GM12878 (cell line): ENCODE results near the gene ATAD2B. TPM values are rescaled to one million over a fixed set of nuclear protein-coding genes. Genes with fewer than 3 reads are reported as not detected.

Experiments
- ASH2L ChIP-seq: fragments of 300-600, 200-600 bp; sonication (generic); IDR thresholded peaks from 2 replicates; pipeline ENCODE4 v1.6.1; 2017; ENCODE audit warnings: low read depth, mild to moderate bottlenecking, borderline replicate concordance
- ETV6 ChIP-seq, 2 experiments: fragments of 450-650 bp in 1 of 2; IDR thresholded peaks in 1 of 2; conservative IDR thresholded peaks in 1 of 2; 2 replicates each; pipeline ENCODE4 v1.6.1; 2014; ENCODE audit warnings: antibody characterized with exemption in 1 of 2, borderline replicate concordance in 1 of 2, low read depth in 1 of 2, mild to moderate bottlenecking in 1 of 2, moderate library complexity in 1 of 2
- FOS ChIP-seq: IDR thresholded peaks from 3 replicates; pipeline ENCODE4 v1.6.1; 2011; ENCODE audit warnings: borderline replicate concordance; ENCODE audit not compliant: insufficient read length; ENCODE audit errors: extremely low read depth
- FOXM1 ChIP-seq: IDR thresholded peaks from 2 replicates; pipeline ENCODE4 v1.6.1; 2012; ENCODE audit warnings: low read depth, mild to moderate bottlenecking, inconsistent platforms, low read length, moderate library complexity
- MXI1 ChIP-seq: fragments of 150-350 bp; IDR thresholded peaks from 2 replicates; pipeline ENCODE4 v1.6.1; 2011; ENCODE audit warnings: low read depth, mild to moderate bottlenecking, inconsistent platforms, low read length, improper control_type of control experiment
- PAX5 ChIP-seq: IDR thresholded peaks from 2 replicates; pipeline ENCODE4 v1.6.1; 2011; ENCODE audit warnings: low read depth, low read length, borderline replicate concordance
- POLR2AphosphoS2 ChIP-seq: IDR thresholded peaks from 2 replicates; pipeline ENCODE4 v1.6.1; 2011; ENCODE audit warnings: low read depth, mild to moderate bottlenecking, low read length, improper control_type of control experiment, moderate library complexity
- REST ChIP-seq: IDR thresholded peaks from 2 replicates; pipeline ENCODE4 v1.6.1; 2012; ENCODE audit warnings: mild to moderate bottlenecking, low read depth, low read length
- TCF12 ChIP-seq: IDR thresholded peaks from 2 replicates; pipeline ENCODE4 v1.6.1; 2011; ENCODE audit warnings: low read depth, mild to moderate bottlenecking, low read length
- TCF7 ChIP-seq: IDR thresholded peaks from 2 replicates; pipeline ENCODE4 v1.6.1; 2014; ENCODE audit warnings: antibody characterized with exemption, borderline replicate concordance
- ZNF217 ChIP-seq: fragments of 450-650 bp; IDR thresholded peaks from 2 replicates; pipeline ENCODE4 v1.6.1; 2017; ENCODE audit warnings: antibody characterized with exemption, mild to moderate bottlenecking
- ZNF592 ChIP-seq: fragments of 450-650 bp; IDR thresholded peaks from 2 replicates; pipeline ENCODE4 v1.6.1; 2017; ENCODE audit warnings: mild to moderate bottlenecking, moderate library complexity
- polyA plus RNA-seq, 11 experiments: library from polyadenylated mRNA; depleted of rRNA in 4 of 11; unstranded in 6 of 11; stranded (reverse) in 5 of 11; fragments of >200 nt; fragmentation: Nextera tagmentation in 4 of 11; fragmentation: Illumina TruSeq in 1 of 11; extraction: Ambion mirVana in 4 of 11; extraction: Trizol in 1 of 11; gene quantifications; 1 replicate in 1 of 11; 2 replicates in 10 of 11; pipeline versions ENCODE4 v1.2.1 to v1.2.3, GENCODE V29; 2011 to 2016; ENCODE audit warnings: inconsistent platforms in 2 of 11, missing spikeins in 2 of 11, low read depth in 1 of 11
- total RNA-seq, 4 experiments: library from RNA; depleted of rRNA in 3 of 4; stranded (reverse); fragments of >200 nt in 3 of 4; fragmentation: Illumina TruSeq in 1 of 4; extraction: Trizol in 1 of 4; gene quantifications; 2 replicates each; pipeline versions ENCODE4 v1.2.1 to v1.2.3, GENCODE V29; 2013 to 2021
- TF ChIP-seq, protein P1 (sequence below): fragments of 450-650 bp; IDR thresholded peaks from 2 replicates; pipeline ENCODE4 v1.6.1; 2018; ENCODE audit warnings: borderline replicate concordance, mild to moderate bottlenecking; ENCODE audit not compliant: partially characterized antibody
- TF ChIP-seq, protein P2 (sequence below): fragments of 450-650 bp; IDR thresholded peaks from 2 replicates; pipeline ENCODE4 v1.6.1; 2016; ENCODE audit warnings: mild to moderate bottlenecking
- TF ChIP-seq, protein P3 (sequence below): IDR thresholded peaks from 2 replicates; pipeline ENCODE4 v1.6.1; 2011; ENCODE audit warnings: borderline replicate concordance, low read depth, mild to moderate bottlenecking, moderate library complexity, mixed read lengths, low read length; ENCODE audit not compliant: insufficient read depth; ENCODE audit errors: extremely low read length

The ATAD2B gene
- total and polyA plus RNA-seq, 10 of the 15 experiments (the other 5 are each of a cell fraction or from before 2014, with no cell fraction given), result 3.6 to 29.9 (median 16.8) TPM

- TF ChIP-seq POLR2AphosphoS2, result peak; percentile 79; the same call in 1 of the 2 replicates
- TF ChIP-seq PAX5, result no peak
- peak; percentile 53; the same call in 1 of the 2 replicates for TF ChIP-seq MXI1
- TF ChIP-seq, protein P1, sequence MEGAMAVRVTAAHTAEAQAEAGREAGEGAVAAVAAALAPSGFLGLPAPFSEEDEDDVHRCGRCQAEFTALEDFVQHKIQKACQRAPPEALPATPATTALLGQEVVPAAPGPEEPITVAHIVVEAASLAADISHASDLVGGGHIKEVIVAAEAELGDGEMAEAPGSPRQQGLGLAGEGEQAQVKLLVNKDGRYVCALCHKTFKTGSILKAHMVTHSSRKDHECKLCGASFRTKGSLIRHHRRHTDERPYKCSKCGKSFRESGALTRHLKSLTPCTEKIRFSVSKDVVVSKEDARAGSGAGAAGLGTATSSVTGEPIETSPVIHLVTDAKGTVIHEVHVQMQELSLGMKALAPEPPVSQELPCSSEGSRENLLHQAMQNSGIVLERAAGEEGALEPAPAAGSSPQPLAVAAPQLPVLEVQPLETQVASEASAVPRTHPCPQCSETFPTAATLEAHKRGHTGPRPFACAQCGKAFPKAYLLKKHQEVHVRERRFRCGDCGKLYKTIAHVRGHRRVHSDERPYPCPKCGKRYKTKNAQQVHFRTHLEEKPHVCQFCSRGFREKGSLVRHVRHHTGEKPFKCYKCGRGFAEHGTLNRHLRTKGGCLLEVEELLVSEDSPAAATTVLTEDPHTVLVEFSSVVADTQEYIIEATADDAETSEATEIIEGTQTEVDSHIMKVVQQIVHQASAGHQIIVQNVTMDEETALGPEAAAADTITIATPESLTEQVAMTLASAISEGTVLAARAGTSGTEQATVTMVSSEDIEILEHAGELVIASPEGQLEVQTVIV, result no peak
- no peak for TF ChIP-seq FOXM1
- TF ChIP-seq, protein P2, sequence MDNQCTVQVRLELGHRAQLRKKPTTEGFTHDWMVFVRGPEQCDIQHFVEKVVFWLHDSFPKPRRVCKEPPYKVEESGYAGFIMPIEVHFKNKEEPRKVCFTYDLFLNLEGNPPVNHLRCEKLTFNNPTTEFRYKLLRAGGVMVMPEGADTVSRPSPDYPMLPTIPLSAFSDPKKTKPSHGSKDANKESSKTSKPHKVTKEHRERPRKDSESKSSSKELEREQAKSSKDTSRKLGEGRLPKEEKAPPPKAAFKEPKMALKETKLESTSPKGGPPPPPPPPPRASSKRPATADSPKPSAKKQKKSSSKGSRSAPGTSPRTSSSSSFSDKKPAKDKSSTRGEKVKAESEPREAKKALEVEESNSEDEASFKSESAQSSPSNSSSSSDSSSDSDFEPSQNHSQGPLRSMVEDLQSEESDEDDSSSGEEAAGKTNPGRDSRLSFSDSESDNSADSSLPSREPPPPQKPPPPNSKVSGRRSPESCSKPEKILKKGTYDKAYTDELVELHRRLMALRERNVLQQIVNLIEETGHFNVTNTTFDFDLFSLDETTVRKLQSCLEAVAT, result peak; percentile 39; the same call in 1 of the 2 replicates
- TF ChIP-seq ZNF592, result no peak
- TF ChIP-seq REST, result no peak
- no peak for TF ChIP-seq FOS
- no peak for TF ChIP-seq ASH2L
- TF ChIP-seq TCF12, result 0 out of 2 replicates have a peak, but pooled peaks have one; percentile 13
- TF ChIP-seq ETV6 (conservative IDR thresholded peaks at IDR 0.05 in 1 of 2, IDR thresholded peaks at IDR 0.05 in 1 of 2; ENCODE audit: borderline replicate concordance in 1 of 2, low read depth in 1 of 2), result no peak
- no peak for TF ChIP-seq TCF7
- TF ChIP-seq, protein P3, sequence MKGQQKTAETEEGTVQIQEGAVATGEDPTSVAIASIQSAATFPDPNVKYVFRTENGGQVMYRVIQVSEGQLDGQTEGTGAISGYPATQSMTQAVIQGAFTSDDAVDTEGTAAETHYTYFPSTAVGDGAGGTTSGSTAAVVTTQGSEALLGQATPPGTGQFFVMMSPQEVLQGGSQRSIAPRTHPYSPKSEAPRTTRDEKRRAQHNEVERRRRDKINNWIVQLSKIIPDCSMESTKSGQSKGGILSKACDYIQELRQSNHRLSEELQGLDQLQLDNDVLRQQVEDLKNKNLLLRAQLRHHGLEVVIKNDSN, result no peak
- peak; percentile 58; the same call in 1 of the 2 replicates for TF ChIP-seq ZNF217
Observed at GRCh38 chr2:23939987-23940717, 13.2 kb upstream of the ATAD2B start, which contains the start of gene UBXN2A (continued).
